ENCODE results near the gene CADM3.

- no peak for TF ChIP-seq TOX (CRISPR knock-in tag; IDR thresholded peaks at IDR 0.05; ENCODE audit: borderline replicate concordance)
- TF ChIP-seq PATZ1 (CRISPR knock-in tag; IDR thresholded peaks at IDR 0.05; ENCODE audit: borderline replicate concordance): no peak
- TF ChIP-seq ZC3H10 (CRISPR knock-in tag; IDR thresholded peaks at IDR 0.05): no peak
- TF ChIP-seq BACH2 (CRISPR knock-in tag; IDR thresholded peaks at IDR 0.05; ENCODE audit: borderline replicate concordance): no peak
- no peak for TF ChIP-seq SNAI2 (CRISPR knock-in tag; IDR thresholded peaks at IDR 0.05)
Observed at GRCh38 chr1:159122005-159122621, 49.3 kb upstream of the CADM3 start.

All from SK-N-SH treated with all-trans-retinoic acid at 6 μM for 48 hours (cell line).